Transverse colon (tissue), 4 donors: Measurements from ENCODE around the gene SPECC1.

ENCODE experiments used
- CTCF ChIP-seq, 5 experiments: fragments of 200-600 bp in 3 of 5; fragments of 450-650 bp in 2 of 5; sonication (generic) in 3 of 5; IDR thresholded peaks; 1 replicate in 2 of 5; 2 replicates in 3 of 5; pipeline ENCODE4 v1.5.1; 2016 to 2017; ENCODE audit warnings: antibody characterized with exemption in 5 of 5, inconsistent platforms in 3 of 5, mild to moderate bottlenecking in 2 of 5, moderate library complexity in 1 of 5
- EP300 ChIP-seq: sonication (generic); formaldehyde crosslinking; IDR thresholded peaks from one replicate; pipeline ENCODE4 v1.6.1; 2017; ENCODE audit warnings: antibody characterized with exemption, low read depth
- POLR2A ChIP-seq: fragments of 450-650 bp; IDR thresholded peaks from one replicate; pipeline ENCODE4 v1.6.1; 2016; ENCODE audit warnings: antibody characterized with exemption, mild to moderate bottlenecking, moderate library complexity
- POLR2AphosphoS5 ChIP-seq, 3 donors: sonication (generic); formaldehyde crosslinking; IDR thresholded peaks; one replicate each; pipeline ENCODE4 v1.6.1; 2016; ENCODE audit warnings: antibody characterized with exemption in 3 of 3

DNA sequence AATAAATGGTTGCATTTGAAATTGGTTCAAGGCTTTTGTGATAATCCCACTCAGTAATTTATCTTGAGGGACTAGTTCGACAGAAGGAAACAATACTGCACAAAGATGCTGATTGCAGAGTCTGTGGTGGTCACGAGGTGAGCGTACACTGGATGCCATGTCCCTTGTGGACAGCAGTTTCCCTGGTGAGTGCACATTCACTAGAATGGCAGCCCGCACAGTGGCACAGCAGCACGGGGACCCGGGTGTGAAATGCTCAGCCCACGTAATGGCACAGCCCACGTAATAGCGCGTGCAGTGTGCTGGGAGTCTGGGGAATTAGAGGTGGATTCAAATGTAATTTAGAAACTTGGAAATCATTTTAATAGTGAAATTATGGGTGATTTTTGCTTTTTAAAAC is 304.1 kb downstream of the SPECC1 start:
- no peak for TF ChIP-seq POLR2AphosphoS5 (IDR thresholded peaks at IDR 0.05)
- no peak for TF ChIP-seq CTCF (IDR thresholded peaks at IDR 0.05)
- TF ChIP-seq POLR2A: no peak
- TF ChIP-seq EP300: no peak
